ENCODE measurements around the gene MED20.

MED20 gene

DNA sequence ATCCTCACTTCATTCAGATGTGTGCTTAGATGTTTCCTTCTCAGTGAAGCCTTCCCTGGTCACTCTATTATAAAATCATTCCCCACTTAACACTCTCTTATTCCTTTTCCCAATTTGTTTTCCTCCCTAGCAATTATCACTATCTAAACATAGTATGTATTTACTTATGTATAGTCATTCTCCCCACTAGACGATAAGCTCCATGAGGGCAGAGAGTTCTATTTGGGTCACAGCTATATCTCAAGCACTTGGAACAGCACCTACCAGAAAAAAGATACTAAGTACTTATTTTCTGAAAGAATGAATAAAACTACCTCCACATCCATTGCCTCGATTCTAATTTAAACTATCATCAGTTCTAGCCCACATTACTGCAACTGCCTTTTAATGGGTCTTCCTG, 62.2 kb downstream of the MED20 start:
- no peak for DNase-seq (ENCODE audit: extremely low read depth in 1 of 2, low read depth in 1 of 2)

Data from stimulated activated CD8-positive, alpha-beta memory T cell treated with anti-CD3 and anti-CD28 coated beads, Interleukin-7, amount 100 ng/mL, for 48 hours (primary cell).